ENCODE data around the gene VAMP3.

VAMP3 gene

GRCh38 chr1:7813677-7814373, 42.7 kb downstream of the VAMP3 start:
- TF ChIP-seq GATA2 (IDR thresholded peaks at IDR 0.05; ENCODE audit: low read depth, low read length), result no peak
- no peak for TF ChIP-seq GATA3 (IDR thresholded peaks at IDR 0.05; ENCODE audit: low read depth, low read length)

- TF ChIP-seq GATA3 (IDR thresholded peaks at IDR 0.05; ENCODE audit: low read depth, low read length) (no peak), GATA2 (IDR thresholded peaks at IDR 0.05; ENCODE audit: low read depth, low read length) (no peak)
These were observed 50.2 kb downstream of the VAMP3 start for GRCh38 chr1:7821282-7821681.

GRCh38 chr1:7824701-7825100, 53.6 kb downstream of the VAMP3 start:
- TF ChIP-seq GATA2 (IDR thresholded peaks at IDR 0.05; ENCODE audit: low read depth, low read length), result no peak
- TF ChIP-seq GATA3 (IDR thresholded peaks at IDR 0.05; ENCODE audit: low read depth, low read length), result no peak

- TF ChIP-seq GATA2 (IDR thresholded peaks at IDR 0.05; ENCODE audit: low read depth, low read length) (no peak), GATA3 (IDR thresholded peaks at IDR 0.05; ENCODE audit: low read depth, low read length) (no peak)
These were observed 55.3 kb downstream of the VAMP3 start for GRCh38 chr1:7826363-7826762.

- TF ChIP-seq GATA3 (IDR thresholded peaks at IDR 0.05; ENCODE audit: low read depth, low read length), result no peak
- TF ChIP-seq GATA2 (IDR thresholded peaks at IDR 0.05; ENCODE audit: low read depth, low read length), result no peak
These were observed 56.2 kb downstream of the VAMP3 start for GRCh38 chr1:7827126-7827955.

All from SH-SY5Y (cell line).